GM12873 (cell line): ENCODE data around the gene RBM42.

Experiments
- TF ChIP-seq, protein P1 (sequence below): IDR thresholded peaks from 2 replicates; pipeline ENCODE4 v1.5.1; 2012; ENCODE audit warnings: low read depth, mild to moderate bottlenecking, moderate library complexity, low read length, control low read depth; ENCODE audit not compliant: insufficient read depth; ENCODE audit errors: missing control alignments

Gene RBM42, protein sequence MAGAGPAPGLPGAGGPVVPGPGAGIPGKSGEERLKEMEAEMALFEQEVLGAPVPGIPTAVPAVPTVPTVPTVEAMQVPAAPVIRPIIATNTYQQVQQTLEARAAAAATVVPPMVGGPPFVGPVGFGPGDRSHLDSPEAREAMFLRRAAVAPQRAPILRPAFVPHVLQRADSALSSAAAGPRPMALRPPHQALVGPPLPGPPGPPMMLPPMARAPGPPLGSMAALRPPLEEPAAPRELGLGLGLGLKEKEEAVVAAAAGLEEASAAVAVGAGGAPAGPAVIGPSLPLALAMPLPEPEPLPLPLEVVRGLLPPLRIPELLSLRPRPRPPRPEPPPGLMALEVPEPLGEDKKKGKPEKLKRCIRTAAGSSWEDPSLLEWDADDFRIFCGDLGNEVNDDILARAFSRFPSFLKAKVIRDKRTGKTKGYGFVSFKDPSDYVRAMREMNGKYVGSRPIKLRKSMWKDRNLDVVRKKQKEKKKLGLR

DNA sequence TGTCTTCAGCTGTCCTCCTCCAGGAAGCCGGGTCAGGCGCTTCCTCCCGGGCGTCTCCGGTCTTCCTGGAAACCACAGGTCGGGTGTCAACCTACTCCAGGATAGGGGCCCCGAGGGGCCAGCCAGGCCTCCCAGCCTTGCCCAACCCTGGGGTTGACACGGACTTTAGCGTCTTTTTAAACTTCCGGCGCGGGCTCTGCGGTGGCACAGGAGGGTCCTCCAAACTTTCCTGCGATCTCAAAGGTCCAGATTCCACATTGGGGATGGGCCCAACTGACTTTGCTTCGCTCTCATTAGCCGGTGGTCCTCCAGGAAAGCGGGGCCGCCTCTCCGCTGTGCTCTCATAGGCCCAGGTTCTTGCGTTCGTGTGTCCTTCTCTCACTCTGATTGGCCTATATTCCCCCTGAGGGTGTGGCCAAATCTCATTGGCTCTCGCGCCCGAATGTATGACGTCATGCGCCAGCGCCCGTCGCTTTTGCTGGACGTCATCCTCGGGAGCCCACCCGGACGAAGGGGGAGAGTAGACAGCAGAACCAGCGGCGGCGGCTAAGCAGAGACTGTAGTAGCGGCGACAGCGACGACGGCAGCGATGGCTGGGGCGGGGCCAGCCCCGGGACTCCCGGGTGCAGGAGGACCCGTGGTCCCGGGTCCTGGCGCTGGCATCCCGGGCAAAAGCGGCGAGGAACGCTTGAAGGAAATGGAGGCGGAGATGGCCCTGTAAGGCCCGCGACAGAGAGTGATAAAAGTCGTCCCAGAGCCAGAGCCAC is at the start of gene RBM42:
Gene RBM42, plus strand, starts transcription at position 472 of the 767 bp plus-strand sequence. Its CDS starts 118 bp downstream, at position 590.
- TF ChIP-seq, protein P1, sequence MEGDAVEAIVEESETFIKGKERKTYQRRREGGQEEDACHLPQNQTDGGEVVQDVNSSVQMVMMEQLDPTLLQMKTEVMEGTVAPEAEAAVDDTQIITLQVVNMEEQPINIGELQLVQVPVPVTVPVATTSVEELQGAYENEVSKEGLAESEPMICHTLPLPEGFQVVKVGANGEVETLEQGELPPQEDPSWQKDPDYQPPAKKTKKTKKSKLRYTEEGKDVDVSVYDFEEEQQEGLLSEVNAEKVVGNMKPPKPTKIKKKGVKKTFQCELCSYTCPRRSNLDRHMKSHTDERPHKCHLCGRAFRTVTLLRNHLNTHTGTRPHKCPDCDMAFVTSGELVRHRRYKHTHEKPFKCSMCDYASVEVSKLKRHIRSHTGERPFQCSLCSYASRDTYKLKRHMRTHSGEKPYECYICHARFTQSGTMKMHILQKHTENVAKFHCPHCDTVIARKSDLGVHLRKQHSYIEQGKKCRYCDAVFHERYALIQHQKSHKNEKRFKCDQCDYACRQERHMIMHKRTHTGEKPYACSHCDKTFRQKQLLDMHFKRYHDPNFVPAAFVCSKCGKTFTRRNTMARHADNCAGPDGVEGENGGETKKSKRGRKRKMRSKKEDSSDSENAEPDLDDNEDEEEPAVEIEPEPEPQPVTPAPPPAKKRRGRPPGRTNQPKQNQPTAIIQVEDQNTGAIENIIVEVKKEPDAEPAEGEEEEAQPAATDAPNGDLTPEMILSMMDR: no peak

DNA sequence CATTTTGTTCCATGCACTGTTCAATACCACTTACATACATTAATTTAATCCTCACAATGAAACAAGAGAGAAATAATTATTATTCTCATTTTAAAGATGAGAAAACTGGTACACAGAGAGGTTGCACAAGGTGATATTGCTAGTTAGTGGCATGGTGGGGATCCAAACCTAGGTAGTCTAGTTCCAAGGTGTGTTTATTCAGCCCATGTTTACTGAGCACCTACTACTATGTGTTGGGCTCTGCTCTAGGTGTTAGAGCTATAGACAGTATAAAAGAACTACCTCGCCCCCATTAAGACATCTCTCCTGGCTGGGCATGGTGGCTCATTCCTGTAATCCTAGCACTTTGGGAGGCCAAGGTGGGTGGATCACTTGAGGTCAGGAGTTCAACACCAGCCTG is 46.1 kb upstream of the RBM42 start:
- TF ChIP-seq, protein P1: no peak

DNA sequence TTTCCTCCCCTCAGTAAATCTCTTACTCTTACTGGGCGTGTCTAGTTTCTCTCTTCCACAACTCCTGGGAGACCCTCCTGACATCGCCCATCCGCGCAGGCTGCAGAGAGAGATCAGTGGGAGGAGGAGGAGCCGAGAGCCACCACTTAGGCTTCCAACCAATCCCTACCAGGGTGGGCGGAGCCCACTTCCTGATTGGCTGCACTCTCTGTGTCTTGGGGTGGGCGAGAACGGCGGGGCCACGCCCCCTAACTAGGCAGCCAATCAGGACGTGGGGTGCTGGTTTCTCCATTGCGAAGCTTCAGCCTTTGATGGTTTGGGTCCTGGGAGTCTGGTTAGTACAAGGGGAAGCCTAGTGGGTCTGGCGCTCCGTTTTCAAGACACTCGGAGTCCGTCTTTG is 43.0 kb upstream of the RBM42 start, which contains the start of gene PMIS2:
Gene PMIS2, plus strand, starts transcription at position 326 of the 400 bp plus-strand sequence. CDS start 87 bp downstream, outside the sequence.
- TF ChIP-seq, protein P1: no peak

DNA sequence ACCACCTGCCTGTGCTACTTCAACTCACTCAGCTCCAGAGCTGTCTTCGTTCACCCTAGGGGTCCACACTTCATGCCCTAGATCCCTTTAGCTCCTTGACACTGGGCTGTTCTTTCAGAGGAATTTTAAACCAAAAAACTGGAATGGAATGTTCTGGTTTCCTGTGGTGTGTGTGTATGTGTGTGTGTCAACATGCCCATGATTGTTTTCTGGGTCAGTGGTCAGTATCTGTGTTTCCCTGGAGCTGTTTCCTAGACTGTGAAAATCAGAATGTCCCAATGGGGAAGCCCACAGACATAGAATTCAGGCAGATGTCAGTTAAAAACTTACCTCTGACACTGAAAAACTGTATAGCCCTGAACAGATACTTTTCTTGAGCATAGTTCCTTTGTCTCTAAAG is 41.5 kb upstream of the RBM42 start:
- TF ChIP-seq, protein P1: no peak

DNA sequence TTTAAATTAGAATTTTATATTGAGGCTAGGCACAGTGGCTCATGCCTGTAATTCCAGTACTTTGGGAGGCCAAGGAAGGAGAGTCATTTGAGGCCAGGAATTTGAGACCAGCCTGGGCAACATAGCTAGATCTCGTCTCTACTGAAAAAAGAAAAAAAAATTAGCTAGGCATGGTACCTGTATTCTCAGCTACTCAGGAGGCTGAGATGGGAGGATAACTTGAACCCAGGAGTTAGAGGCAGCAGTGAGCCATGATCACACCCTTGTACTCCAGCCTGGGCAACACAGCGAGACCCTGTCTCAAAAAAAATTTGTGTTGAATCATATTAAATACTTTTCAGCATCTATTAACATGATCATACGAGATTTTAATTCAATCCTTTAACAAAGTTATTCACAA is 38.0 kb upstream of the RBM42 start:
- TF ChIP-seq, protein P1: no peak

DNA sequence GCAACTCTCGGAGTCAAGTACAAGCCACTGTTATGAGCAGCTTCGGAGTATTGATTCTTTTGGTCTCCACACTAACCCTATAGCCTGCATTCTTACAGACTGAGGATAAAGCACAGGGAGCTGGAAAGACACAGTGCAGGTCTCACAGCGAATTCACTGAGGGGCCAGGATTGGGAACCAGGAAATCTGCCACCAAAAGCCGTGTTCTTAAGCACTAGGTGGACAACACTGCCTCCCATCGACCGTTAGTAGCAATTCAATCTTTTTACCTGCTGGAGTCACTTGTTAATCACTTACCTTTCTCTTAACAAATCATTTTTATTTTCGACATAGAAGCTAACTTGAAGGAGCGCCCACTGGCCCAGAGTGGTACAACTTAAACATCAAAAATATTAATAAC is 36.6 kb upstream of the RBM42 start:
- TF ChIP-seq, protein P1: peak; percentile 81

DNA sequence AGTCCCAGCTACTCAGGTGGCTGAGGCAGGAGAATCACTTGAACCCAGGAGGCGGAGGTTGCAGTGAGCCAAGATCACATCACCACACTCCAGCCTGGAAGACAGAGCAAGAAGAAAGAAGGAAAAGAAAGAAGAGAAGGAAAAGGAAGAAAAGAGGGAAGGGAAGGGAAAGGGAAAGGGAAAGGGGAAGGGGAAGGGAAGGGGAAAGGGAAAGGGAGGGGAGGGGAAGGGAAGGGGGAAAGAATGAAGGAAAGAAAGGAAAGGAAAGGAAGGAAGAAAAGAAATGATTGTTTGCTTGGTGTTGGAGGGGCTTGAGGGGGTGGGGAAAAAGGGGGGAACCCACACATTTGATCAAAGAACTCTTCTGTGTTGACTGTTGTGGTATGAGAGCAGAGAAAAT is 32.9 kb upstream of the RBM42 start:
- TF ChIP-seq, protein P1: no peak
